GM12878 (cell line): ENCODE results near the gene FFAR3. TPM values are rescaled to one million over a fixed set of nuclear protein-coding genes. Genes with fewer than 3 reads are reported as not detected.
A peak's percentile ranks its signal among the peaks of the same experiment; 100 is the strongest.

Experiments used
- ATF7 ChIP-seq: fragments of 450-650 bp; IDR thresholded peaks from 2 replicates; pipeline ENCODE4 v1.6.1; 2016; ENCODE audit warnings: low read depth, mild to moderate bottlenecking
- BHLHE40 ChIP-seq, 2 experiments: fragments of 450-650 bp in 1 of 2; IDR thresholded peaks; 2 replicates each; pipeline ENCODE4 v1.6.1; 2011 to 2017; ENCODE audit warnings: low read depth in 2 of 2, borderline replicate concordance in 1 of 2, improper control_type of control experiment in 1 of 2, low read length in 1 of 2, mild to moderate bottlenecking in 1 of 2
- BMI1 ChIP-seq: fragments of 450-650 bp; IDR thresholded peaks from 2 replicates; pipeline ENCODE4 v1.6.1; 2016; ENCODE audit warnings: mild to moderate bottlenecking, moderate library complexity, borderline replicate concordance
- CBX5 ChIP-seq: sonication (generic); IDR thresholded peaks from 2 replicates; pipeline ENCODE4 v1.6.1; 2016; ENCODE audit warnings: low read depth, moderate library complexity, mild to moderate bottlenecking, inconsistent platforms
- EP300 ChIP-seq, 2 experiments: fragments of 150-350 bp in 1 of 2; IDR thresholded peaks; 2 replicates each; pipeline ENCODE4 v1.6.1; 2011 to 2012; ENCODE audit warnings: low read depth in 2 of 2, low read length in 2 of 2, borderline replicate concordance in 1 of 2, improper control_type of control experiment in 1 of 2, inconsistent platforms in 1 of 2; ENCODE audit not compliant: control insufficient read depth in 1 of 2
- HCFC1 ChIP-seq: fragments of 150-350 bp; IDR thresholded peaks from 2 replicates; pipeline ENCODE4 v1.6.1; 2014; ENCODE audit warnings: low read length
- IKZF2 ChIP-seq, 2 experiments: fragments of 450-650 bp; IDR thresholded peaks; 2 replicates each; pipeline ENCODE4 v1.6.1; 2017; ENCODE audit warnings: mild to moderate bottlenecking in 2 of 2, moderate library complexity in 2 of 2
- KDM1A ChIP-seq: fragments of 200-600 bp; sonication (generic); IDR thresholded peaks from 2 replicates; pipeline ENCODE4 v1.6.1; 2016; ENCODE audit warnings: borderline replicate concordance
- KLF5 ChIP-seq: fragments of 450-650 bp; IDR thresholded peaks from 2 replicates; pipeline ENCODE4 v1.6.1; 2014; ENCODE audit warnings: mild to moderate bottlenecking; ENCODE audit not compliant: partially characterized antibody
- LARP7 ChIP-seq: fragments of 450-650 bp; IDR thresholded peaks from 2 replicates; pipeline ENCODE4 v1.6.1; 2017; ENCODE audit warnings: mild to moderate bottlenecking
- MAX ChIP-seq: IDR thresholded peaks from 2 replicates; pipeline ENCODE4 v1.6.1; 2012; ENCODE audit warnings: low read depth, low read length, improper control_type of control experiment
- MEF2B ChIP-seq: fragments of 450-650 bp; IDR thresholded peaks from 2 replicates; pipeline ENCODE4 v1.6.1; 2018; ENCODE audit warnings: mild to moderate bottlenecking, moderate library complexity; ENCODE audit not compliant: partially characterized antibody, poor library complexity, severe bottlenecking
- NR2F1 ChIP-seq: fragments of 450-650 bp; conservative IDR thresholded peaks from 2 replicates; pipeline ENCODE4 v1.6.1; 2017; ENCODE audit warnings: mild to moderate bottlenecking
- NRF1 ChIP-seq: conservative IDR thresholded peaks from 2 replicates; pipeline ENCODE4 v1.6.1; 2011; ENCODE audit warnings: mild to moderate bottlenecking, low read depth, low read length, improper control_type of control experiment
- PML ChIP-seq: IDR thresholded peaks from 2 replicates; pipeline ENCODE4 v1.6.1; 2012; ENCODE audit warnings: low read length, inconsistent platforms
- POLR2A ChIP-seq: IDR thresholded peaks from 2 replicates; pipeline ENCODE4 v1.6.1; 2011; ENCODE audit warnings: low read depth, mild to moderate bottlenecking, low read length
- POU2F2 ChIP-seq: IDR thresholded peaks from 3 replicates; pipeline ENCODE4 v1.6.1; 2011; ENCODE audit warnings: low read depth, mild to moderate bottlenecking, low read length, borderline replicate concordance
- RAD51 ChIP-seq: fragments of 450-650 bp; IDR thresholded peaks from 2 replicates; pipeline ENCODE4 v1.6.1; 2016; ENCODE audit warnings: moderate library complexity, mild to moderate bottlenecking, inconsistent platforms
- RB1 ChIP-seq: fragments of 450-650 bp; formaldehyde crosslinking; IDR thresholded peaks from 2 replicates; pipeline ENCODE4 v1.6.1; 2017; ENCODE audit warnings: mild to moderate bottlenecking, borderline replicate concordance
- RFX5 ChIP-seq: IDR thresholded peaks from 2 replicates; pipeline ENCODE4 v1.6.1; 2011; ENCODE audit warnings: low read depth, low read length, improper control_type of control experiment
- ZSCAN29 ChIP-seq: fragments of 450-650 bp; IDR thresholded peaks from 2 replicates; pipeline ENCODE4 v1.6.1; 2017; ENCODE audit warnings: mild to moderate bottlenecking, moderate library complexity
- polyA plus RNA-seq, 11 experiments: library from polyadenylated mRNA; depleted of rRNA in 4 of 11; unstranded in 6 of 11; stranded (reverse) in 5 of 11; fragments of >200 nt; fragmentation: Nextera tagmentation in 4 of 11; fragmentation: Illumina TruSeq in 1 of 11; extraction: Ambion mirVana in 4 of 11; extraction: Trizol in 1 of 11; gene quantifications; 1 replicate in 1 of 11; 2 replicates in 10 of 11; pipeline versions ENCODE4 v1.2.1 to v1.2.3, GENCODE V29; 2011 to 2016; ENCODE audit warnings: inconsistent platforms in 2 of 11, missing spikeins in 2 of 11, low read depth in 1 of 11
- total RNA-seq, 4 experiments: library from RNA; depleted of rRNA in 3 of 4; stranded (reverse); fragments of >200 nt in 3 of 4; fragmentation: Illumina TruSeq in 1 of 4; extraction: Trizol in 1 of 4; gene quantifications; 2 replicates each; pipeline versions ENCODE4 v1.2.1 to v1.2.3, GENCODE V29; 2013 to 2021
- TF ChIP-seq, protein P1 (sequence below): fragments of 450-650 bp; IDR thresholded peaks from 2 replicates; pipeline ENCODE4 v1.6.1; 2016; ENCODE audit warnings: mild to moderate bottlenecking
- TF ChIP-seq, protein P2 (sequence below): IDR thresholded peaks from 2 replicates; pipeline ENCODE4 v1.6.1; 2012; ENCODE audit warnings: low read length, inconsistent platforms
- TF ChIP-seq, protein P3 (sequence below): fragments of 450-650 bp; IDR thresholded peaks from 2 replicates; pipeline ENCODE4 v1.6.1; 2017; ENCODE audit warnings: borderline replicate concordance
- TF ChIP-seq, protein P4 (sequence below): fragments of 450-650 bp; IDR thresholded peaks from 2 replicates; pipeline ENCODE4 v1.6.1; 2017; ENCODE audit warnings: mild to moderate bottlenecking, moderate library complexity

FFAR3 gene
- total and polyA plus RNA-seq, 10 of the 15 experiments (the other 5 are each of a cell fraction or from before 2014, with no cell fraction given): 0.15 to 0.18 TPM; not detected in 8

DNA sequence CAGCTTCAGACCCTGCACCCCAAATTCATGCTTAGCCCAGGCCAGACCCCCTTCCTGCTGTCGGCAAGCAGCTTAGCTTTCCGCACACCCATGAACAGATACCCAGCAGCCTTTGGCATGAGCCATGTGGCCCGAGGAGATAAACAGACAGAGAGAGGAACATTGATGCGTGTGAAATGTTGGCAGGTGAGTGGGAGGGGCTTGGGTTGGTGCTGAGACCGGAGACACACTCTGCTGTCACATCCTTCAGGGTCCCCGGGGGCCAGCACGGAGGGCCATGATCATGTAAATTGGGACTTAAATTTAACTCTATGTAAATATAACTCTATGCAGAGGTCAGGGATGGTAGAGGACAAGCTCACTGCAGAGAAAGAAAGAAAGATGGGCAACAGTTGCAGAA lies 27.8 kb upstream of the FFAR3 start (continued):
- TF ChIP-seq RFX5: no peak
- peak; percentile 85 for TF ChIP-seq POLR2A
- peak; percentile 53 for TF ChIP-seq PML
- TF ChIP-seq, protein P1, sequence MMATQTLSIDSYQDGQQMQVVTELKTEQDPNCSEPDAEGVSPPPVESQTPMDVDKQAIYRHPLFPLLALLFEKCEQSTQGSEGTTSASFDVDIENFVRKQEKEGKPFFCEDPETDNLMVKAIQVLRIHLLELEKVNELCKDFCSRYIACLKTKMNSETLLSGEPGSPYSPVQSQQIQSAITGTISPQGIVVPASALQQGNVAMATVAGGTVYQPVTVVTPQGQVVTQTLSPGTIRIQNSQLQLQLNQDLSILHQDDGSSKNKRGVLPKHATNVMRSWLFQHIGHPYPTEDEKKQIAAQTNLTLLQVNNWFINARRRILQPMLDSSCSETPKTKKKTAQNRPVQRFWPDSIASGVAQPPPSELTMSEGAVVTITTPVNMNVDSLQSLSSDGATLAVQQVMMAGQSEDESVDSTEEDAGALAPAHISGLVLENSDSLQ: peak; percentile 60
- peak in 1 of 2 experiments; percentile 58; a peak in 2 of 4 replicates for TF ChIP-seq EP300 (IDR thresholded peaks at IDR 0.05; ENCODE audit: borderline replicate concordance in 1 of 2, control insufficient read depth in 1 of 2, low read depth in 2 of 2, low read length in 2 of 2)
- TF ChIP-seq POU2F2: peak; percentile 88
- no peak for TF ChIP-seq HCFC1
- TF ChIP-seq IKZF2 (IDR thresholded peaks at IDR 0.05): no peak
- TF ChIP-seq CBX5: no peak
- 0 out of 2 replicates have a peak, but pooled peaks have one; percentile 6 for TF ChIP-seq NRF1
- TF ChIP-seq MEF2B: peak; percentile 96
- no peak for TF ChIP-seq BMI1
- TF ChIP-seq BHLHE40 (IDR thresholded peaks at IDR 0.05; ENCODE audit: borderline replicate concordance in 1 of 2, low read depth in 2 of 2, low read length in 1 of 2): peak; percentile 96
- TF ChIP-seq, protein P2, sequence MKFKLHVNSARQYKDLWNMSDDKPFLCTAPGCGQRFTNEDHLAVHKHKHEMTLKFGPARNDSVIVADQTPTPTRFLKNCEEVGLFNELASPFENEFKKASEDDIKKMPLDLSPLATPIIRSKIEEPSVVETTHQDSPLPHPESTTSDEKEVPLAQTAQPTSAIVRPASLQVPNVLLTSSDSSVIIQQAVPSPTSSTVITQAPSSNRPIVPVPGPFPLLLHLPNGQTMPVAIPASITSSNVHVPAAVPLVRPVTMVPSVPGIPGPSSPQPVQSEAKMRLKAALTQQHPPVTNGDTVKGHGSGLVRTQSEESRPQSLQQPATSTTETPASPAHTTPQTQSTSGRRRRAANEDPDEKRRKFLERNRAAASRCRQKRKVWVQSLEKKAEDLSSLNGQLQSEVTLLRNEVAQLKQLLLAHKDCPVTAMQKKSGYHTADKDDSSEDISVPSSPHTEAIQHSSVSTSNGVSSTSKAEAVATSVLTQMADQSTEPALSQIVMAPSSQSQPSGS: peak; percentile 72; the same call in 1 of the 2 replicates
- TF ChIP-seq, protein P3, sequence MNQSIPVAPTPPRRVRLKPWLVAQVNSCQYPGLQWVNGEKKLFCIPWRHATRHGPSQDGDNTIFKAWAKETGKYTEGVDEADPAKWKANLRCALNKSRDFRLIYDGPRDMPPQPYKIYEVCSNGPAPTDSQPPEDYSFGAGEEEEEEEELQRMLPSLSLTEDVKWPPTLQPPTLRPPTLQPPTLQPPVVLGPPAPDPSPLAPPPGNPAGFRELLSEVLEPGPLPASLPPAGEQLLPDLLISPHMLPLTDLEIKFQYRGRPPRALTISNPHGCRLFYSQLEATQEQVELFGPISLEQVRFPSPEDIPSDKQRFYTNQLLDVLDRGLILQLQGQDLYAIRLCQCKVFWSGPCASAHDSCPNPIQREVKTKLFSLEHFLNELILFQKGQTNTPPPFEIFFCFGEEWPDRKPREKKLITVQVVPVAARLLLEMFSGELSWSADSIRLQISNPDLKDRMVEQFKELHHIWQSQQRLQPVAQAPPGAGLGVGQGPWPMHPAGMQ: no peak
- peak; percentile 79 for TF ChIP-seq NR2F1
- no peak for TF ChIP-seq RAD51
- TF ChIP-seq ZSCAN29: no peak
- TF ChIP-seq LARP7: no peak
- TF ChIP-seq, protein P4, sequence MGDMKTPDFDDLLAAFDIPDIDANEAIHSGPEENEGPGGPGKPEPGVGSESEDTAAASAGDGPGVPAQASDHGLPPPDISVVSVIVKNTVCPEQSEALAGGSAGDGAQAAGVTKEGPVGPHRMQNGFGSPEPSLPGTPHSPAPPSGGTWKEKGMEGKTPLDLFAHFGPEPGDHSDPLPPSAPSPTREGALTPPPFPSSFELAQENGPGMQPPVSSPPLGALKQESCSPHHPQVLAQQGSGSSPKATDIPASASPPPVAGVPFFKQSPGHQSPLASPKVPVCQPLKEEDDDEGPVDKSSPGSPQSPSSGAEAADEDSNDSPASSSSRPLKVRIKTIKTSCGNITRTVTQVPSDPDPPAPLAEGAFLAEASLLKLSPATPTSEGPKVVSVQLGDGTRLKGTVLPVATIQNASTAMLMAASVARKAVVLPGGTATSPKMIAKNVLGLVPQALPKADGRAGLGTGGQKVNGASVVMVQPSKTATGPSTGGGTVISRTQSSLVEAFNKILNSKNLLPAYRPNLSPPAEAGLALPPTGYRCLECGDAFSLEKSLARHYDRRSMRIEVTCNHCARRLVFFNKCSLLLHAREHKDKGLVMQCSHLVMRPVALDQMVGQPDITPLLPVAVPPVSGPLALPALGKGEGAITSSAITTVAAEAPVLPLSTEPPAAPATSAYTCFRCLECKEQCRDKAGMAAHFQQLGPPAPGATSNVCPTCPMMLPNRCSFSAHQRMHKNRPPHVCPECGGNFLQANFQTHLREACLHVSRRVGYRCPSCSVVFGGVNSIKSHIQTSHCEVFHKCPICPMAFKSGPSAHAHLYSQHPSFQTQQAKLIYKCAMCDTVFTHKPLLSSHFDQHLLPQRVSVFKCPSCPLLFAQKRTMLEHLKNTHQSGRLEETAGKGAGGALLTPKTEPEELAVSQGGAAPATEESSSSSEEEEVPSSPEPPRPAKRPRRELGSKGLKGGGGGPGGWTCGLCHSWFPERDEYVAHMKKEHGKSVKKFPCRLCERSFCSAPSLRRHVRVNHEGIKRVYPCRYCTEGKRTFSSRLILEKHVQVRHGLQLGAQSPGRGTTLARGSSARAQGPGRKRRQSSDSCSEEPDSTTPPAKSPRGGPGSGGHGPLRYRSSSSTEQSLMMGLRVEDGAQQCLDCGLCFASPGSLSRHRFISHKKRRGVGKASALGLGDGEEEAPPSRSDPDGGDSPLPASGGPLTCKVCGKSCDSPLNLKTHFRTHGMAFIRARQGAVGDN: peak; percentile 99
- TF ChIP-seq MAX: peak; percentile 88
- no peak for TF ChIP-seq KDM1A
- peak; percentile 75 for TF ChIP-seq ATF7
- TF ChIP-seq KLF5: no peak
- no peak for TF ChIP-seq RB1
